PFSK-1 (cell line): ENCODE measurements around the gene ACOX3.

Experiments
- FOXP2 ChIP-seq: optimal IDR thresholded peaks from 2 replicates; pipeline ENCODE3; 2011; ENCODE audit warnings: borderline replicate concordance, control low read depth, inconsistent platforms; ENCODE audit not compliant: insufficient read depth; ENCODE audit errors: extremely low read length, extremely low read depth
- POLR2AphosphoS5 ChIP-seq: IDR thresholded peaks from 2 replicates; pipeline ENCODE4 v1.6.1; 2012; ENCODE audit warnings: low read depth, mild to moderate bottlenecking, control low read depth, low read length, moderate library complexity
- SIN3A ChIP-seq: IDR thresholded peaks from 2 replicates; pipeline ENCODE4 v1.6.1; 2012; ENCODE audit warnings: mild to moderate bottlenecking, low read length, moderate library complexity, borderline replicate concordance; ENCODE audit not compliant: insufficient read depth
- TAF1 ChIP-seq: IDR thresholded peaks from 2 replicates; pipeline ENCODE4 v1.6.1; 2012; ENCODE audit warnings: low read length, control low read depth, borderline replicate concordance; ENCODE audit not compliant: insufficient read depth
- TF ChIP-seq, protein P1 (sequence below), 2 experiments: IDR thresholded peaks; 2 replicates each; pipeline versions ENCODE4 v1.6.1 to v1.8.0; 2011 to 2012; ENCODE audit warnings: low read depth in 2 of 2, low read length in 2 of 2, control low read depth in 1 of 2, inconsistent platforms in 1 of 2, mild to moderate bottlenecking in 1 of 2, moderate library complexity in 1 of 2; ENCODE audit not compliant: insufficient read depth in 1 of 2

Gene ACOX3

GRCh38 chr4:8427262-8427661 lies 13.3 kb downstream of the ACOX3 start:
- TF ChIP-seq, protein P1, sequence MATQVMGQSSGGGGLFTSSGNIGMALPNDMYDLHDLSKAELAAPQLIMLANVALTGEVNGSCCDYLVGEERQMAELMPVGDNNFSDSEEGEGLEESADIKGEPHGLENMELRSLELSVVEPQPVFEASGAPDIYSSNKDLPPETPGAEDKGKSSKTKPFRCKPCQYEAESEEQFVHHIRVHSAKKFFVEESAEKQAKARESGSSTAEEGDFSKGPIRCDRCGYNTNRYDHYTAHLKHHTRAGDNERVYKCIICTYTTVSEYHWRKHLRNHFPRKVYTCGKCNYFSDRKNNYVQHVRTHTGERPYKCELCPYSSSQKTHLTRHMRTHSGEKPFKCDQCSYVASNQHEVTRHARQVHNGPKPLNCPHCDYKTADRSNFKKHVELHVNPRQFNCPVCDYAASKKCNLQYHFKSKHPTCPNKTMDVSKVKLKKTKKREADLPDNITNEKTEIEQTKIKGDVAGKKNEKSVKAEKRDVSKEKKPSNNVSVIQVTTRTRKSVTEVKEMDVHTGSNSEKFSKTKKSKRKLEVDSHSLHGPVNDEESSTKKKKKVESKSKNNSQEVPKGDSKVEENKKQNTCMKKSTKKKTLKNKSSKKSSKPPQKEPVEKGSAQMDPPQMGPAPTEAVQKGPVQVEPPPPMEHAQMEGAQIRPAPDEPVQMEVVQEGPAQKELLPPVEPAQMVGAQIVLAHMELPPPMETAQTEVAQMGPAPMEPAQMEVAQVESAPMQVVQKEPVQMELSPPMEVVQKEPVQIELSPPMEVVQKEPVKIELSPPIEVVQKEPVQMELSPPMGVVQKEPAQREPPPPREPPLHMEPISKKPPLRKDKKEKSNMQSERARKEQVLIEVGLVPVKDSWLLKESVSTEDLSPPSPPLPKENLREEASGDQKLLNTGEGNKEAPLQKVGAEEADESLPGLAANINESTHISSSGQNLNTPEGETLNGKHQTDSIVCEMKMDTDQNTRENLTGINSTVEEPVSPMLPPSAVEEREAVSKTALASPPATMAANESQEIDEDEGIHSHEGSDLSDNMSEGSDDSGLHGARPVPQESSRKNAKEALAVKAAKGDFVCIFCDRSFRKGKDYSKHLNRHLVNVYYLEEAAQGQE (IDR thresholded peaks at IDR 0.05; ENCODE audit: insufficient read depth in 1 of 2, low read depth in 2 of 2, low read length in 2 of 2) = no peak
- TF ChIP-seq POLR2AphosphoS5 (no peak), SIN3A (no peak), FOXP2 (no peak), TAF1 (no peak)

- no peak for TF ChIP-seq SIN3A
- no peak for TF ChIP-seq POLR2AphosphoS5
- no peak for TF ChIP-seq FOXP2
- TF ChIP-seq, protein P1 (IDR thresholded peaks at IDR 0.05; ENCODE audit: insufficient read depth in 1 of 2, low read depth in 2 of 2, low read length in 2 of 2) = no peak
- TF ChIP-seq TAF1 = no peak
Observed at GRCh38 chr4:8422786-8423185, 17.7 kb downstream of the ACOX3 start.

- no peak for TF ChIP-seq TAF1
- no peak for TF ChIP-seq POLR2AphosphoS5
- no peak for TF ChIP-seq SIN3A
- TF ChIP-seq FOXP2 = no peak
- TF ChIP-seq, protein P1 (IDR thresholded peaks at IDR 0.05; ENCODE audit: insufficient read depth in 1 of 2, low read depth in 2 of 2, low read length in 2 of 2) = no peak
Observed at GRCh38 chr4:8422327-8422726, 18.2 kb downstream of the ACOX3 start.

DNA sequence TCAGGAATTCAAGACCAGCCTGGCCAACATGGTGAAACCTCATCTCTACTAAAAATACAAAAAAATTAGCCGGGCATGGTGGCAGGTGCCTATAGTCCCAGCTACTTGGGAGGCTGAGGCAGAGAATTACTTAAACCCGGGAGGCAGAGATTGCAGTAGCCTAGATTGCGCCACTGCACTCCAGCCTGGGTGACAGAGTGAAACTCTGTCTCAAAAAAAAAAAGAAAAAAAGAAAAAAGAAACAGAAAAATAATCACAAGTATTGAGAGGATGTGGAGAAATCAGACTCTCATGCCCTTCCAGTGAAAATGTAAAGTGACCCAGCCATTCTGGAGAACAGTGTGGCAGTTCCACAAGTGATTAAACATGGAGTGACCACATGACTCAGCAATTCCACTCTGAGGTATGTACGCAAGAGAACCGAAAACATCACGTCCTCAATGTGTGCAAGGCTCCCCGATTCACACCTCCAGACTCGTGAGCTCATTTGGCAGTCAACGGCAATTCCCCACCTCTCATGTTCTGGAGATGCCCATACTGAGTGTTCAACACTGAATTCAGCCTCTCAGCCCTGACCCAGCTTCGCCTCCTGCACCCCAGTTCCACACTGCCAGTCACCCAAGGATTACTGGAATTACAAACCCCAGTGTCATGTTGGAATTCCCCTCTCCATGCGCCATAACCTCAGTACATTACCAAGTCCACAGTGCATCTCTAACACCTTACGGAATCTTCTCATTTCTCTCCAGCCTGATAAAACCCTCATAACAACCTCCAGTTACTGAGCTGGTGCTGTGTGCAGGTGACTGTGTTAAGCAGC lies 21.1 kb downstream of the ACOX3 start:
- TF ChIP-seq, protein P1 (IDR thresholded peaks at IDR 0.05; ENCODE audit: insufficient read depth in 1 of 2, low read depth in 2 of 2, low read length in 2 of 2) = no peak
- no peak for TF ChIP-seq TAF1
- no peak for TF ChIP-seq SIN3A
- TF ChIP-seq POLR2AphosphoS5 = no peak

DNA sequence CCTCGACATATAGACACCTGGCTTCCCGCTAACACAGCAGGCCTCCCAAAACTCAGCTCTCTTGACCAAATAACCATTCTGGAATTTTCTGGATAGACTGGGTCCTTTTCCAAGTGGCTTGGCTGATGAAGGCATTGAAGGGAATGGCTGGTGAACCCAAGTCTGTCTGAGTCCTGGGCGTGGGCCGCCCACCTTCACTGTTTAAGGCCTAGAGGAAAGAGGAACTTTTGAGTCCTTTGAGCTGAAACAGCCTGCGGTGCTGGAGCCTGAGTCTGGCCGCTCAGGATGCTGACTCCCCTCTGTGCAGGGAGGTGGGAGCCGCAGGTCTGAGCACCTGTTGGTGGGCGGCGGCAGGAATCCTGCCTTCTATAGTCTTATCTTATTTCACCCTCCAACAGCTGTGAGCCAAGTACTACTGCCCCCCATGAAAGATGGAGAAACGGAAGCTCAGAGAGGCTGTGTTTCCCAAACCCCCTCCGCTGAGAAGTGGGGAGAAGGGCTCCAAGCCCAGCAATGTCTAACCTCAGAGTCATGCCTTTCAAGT lies 23.4 kb downstream of the ACOX3 start:
- no peak for TF ChIP-seq FOXP2
- TF ChIP-seq, protein P1 (IDR thresholded peaks at IDR 0.05; ENCODE audit: insufficient read depth in 1 of 2, low read depth in 2 of 2, low read length in 2 of 2) = no peak
- no peak for TF ChIP-seq TAF1
- no peak for TF ChIP-seq SIN3A
- no peak for TF ChIP-seq POLR2AphosphoS5
